ENCODE data around the gene NEDD4L. TPM values are rescaled to one million over a fixed set of nuclear protein-coding genes. Genes with fewer than 3 reads are reported as not detected.

Gene NEDD4L
- total and polyA plus RNA-seq, 10 of the 15 experiments (the other 5 are each of a cell fraction or from before 2014, with no cell fraction given) = 7.4 to 24.0 (median 17.7) TPM

DNA sequence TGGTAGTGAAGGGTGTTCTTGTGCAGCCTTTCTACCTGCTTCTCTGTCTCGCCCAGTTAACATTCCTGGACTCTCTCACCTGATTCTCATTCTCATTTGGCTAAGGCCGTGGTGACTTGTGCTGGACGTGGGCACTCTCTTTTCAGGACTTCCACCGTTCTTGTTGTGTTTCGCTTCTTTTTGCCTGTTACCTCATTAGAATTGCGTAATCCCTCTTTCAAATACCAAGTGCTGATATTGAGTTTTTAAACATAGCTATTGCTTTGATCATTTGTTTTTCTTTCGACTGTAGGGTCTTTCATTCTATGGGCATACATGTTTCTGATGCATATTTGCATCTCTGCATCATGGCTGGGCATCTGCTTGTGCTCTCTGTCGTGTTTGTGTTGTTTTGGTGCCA lies 297.9 kb downstream of the NEDD4L start:
- Histone ChIP-seq H3K79me2 (ENCODE audit: control insufficient read depth, insufficient read depth, low read length) (no peaks in the 10 kb centered on the region), H3K4me1 (ENCODE audit: control insufficient read depth, insufficient read depth, low read length) (no peaks in the 10 kb centered on the region), H3K27me3 (replicated peaks in 1 of 2; ENCODE audit: control insufficient read depth in 2 of 2, insufficient read depth in 2 of 2, low read length in 1 of 2) (no peaks in the 10 kb centered on the region), H3K4me2 (ENCODE audit: control insufficient read depth, insufficient read depth) (no peak overlapping the region), H3K9me3 (replicated peaks; ENCODE audit: control insufficient read depth, insufficient read depth, low read length) (no peaks in the 10 kb centered on the region), H3K9ac (ENCODE audit: control insufficient read depth, insufficient read depth, low read length) (no peak overlapping the region), H3K27ac (ENCODE audit: control insufficient read depth, insufficient read depth) (no peak overlapping the region), H2AFZ (ENCODE audit: control insufficient read depth, low read depth, low read length) (no peak overlapping the region), H4K20me1 (ENCODE audit: control insufficient read depth, insufficient read depth) (no peaks in the 10 kb centered on the region), H3K4me3 (no peak overlapping the region), H3K36me3 (ENCODE audit: control insufficient read depth in 2 of 2, insufficient read depth in 2 of 2, low read length in 1 of 2) (no peaks in the 10 kb centered on the region; a peak in 1 of 4 replicates)
- no peak for TF ChIP-seq TCF7 (IDR thresholded peaks at IDR 0.05; ENCODE audit: borderline replicate concordance)
- no peak for TF ChIP-seq MXI1 (IDR thresholded peaks at IDR 0.05; ENCODE audit: low read depth, low read length)
- no peak for TF ChIP-seq HCFC1 (IDR thresholded peaks at IDR 0.05; ENCODE audit: low read length)
- TF ChIP-seq, protein P1, sequence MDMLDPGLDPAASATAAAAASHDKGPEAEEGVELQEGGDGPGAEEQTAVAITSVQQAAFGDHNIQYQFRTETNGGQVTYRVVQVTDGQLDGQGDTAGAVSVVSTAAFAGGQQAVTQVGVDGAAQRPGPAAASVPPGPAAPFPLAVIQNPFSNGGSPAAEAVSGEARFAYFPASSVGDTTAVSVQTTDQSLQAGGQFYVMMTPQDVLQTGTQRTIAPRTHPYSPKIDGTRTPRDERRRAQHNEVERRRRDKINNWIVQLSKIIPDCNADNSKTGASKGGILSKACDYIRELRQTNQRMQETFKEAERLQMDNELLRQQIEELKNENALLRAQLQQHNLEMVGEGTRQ (IDR thresholded peaks at IDR 0.05; ENCODE audit: borderline replicate concordance, low read depth, low read length) = no peak
- TF ChIP-seq EED (IDR thresholded peaks at IDR 0.05; ENCODE audit: low read depth) = no peak
- TF ChIP-seq JUND (IDR thresholded peaks at IDR 0.05; ENCODE audit: low read depth, low read length) = no peak
- no peak for TF ChIP-seq TARDBP (IDR thresholded peaks at IDR 0.05; ENCODE audit: borderline replicate concordance)
- no peak for TF ChIP-seq STAT1 (conservative IDR thresholded peaks at IDR 0.05)
- TF ChIP-seq POU2F2 (IDR thresholded peaks at IDR 0.05; ENCODE audit: borderline replicate concordance, low read depth, low read length) = no peak
- TF ChIP-seq ZSCAN29 (IDR thresholded peaks at IDR 0.05) = no peak
- POLR2A ChIA-PET = no interaction called here
- BruUV-seq (replicated peaks) = no TSS peak
- ATAC-seq (no peak), FAIRE-seq (no peak), DNase-seq (ENCODE audit: low read depth, low spot score) (no peak)
- intact Hi-C loops (cut with micrococcal nuclease; ENCODE audit: unreplicated experiment) (no loop called here), in situ Hi-C loops (cut with MboI) (no loop called here)
- RAD21 ChIA-PET (ENCODE audit: unreplicated experiment) = interaction anchor here (0.6 kb wide), 1 partner anchor 149 kb away, joined by 4 read pairs; no protein-coding TSS in a partner anchor
- CTCF ChIA-PET = no interaction called here
- SMC1A ChIA-PET (ENCODE audit: uncharacterized antibody, unreplicated experiment) = no interaction called here
- 51% methylated on average over 8 of the region's 8 CpGs for whole genome bisulfite sequencing (ENCODE audit: insufficient coverage, insufficient replicate concordance, low lambda C conversion rate, missing lambda C conversion rate)
